Bronchial epithelial cell (primary cell): ENCODE measurements around the gene TMEM215. TPM values are rescaled to one million over a fixed set of nuclear protein-coding genes. Genes with fewer than 3 reads are reported as not detected.

Experiments used
- DNase-seq: peaks from one replicate; pipeline ENCODE4 v3.0.0-alpha.2; 2010; ENCODE audit warnings: low read depth
- FAIRE-seq: peaks from 2 replicates; lab custom pipeline; 2011; peaks lifted over from hg19 to GRCh38; lab: Jason Lieb, UNC
- H3K27me3 ChIP-seq: 2 replicates; pipeline ENCODE4 v1.5.1; 2011; ENCODE audit warnings: low read length; ENCODE audit not compliant: control insufficient read depth, insufficient read depth
- H3K36me3 ChIP-seq: 2 replicates; pipeline ENCODE4 v1.5.1; 2011; ENCODE audit warnings: low read length; ENCODE audit not compliant: control insufficient read depth, insufficient read depth
- H3K4me3 ChIP-seq: 2 replicates; pipeline ENCODE4 v1.5.1; 2011; ENCODE audit warnings: mild to moderate bottlenecking, low read depth, low read length, control low read depth
- total RNA-seq: library from RNA; depleted of rRNA; stranded (reverse); fragments of >200 nt; gene quantifications from 2 replicates; pipeline ENCODE4 v1.2.1, GENCODE V29; 2014
- TF ChIP-seq, protein P1 (sequence below): IDR thresholded peaks from 2 replicates; pipeline ENCODE4 v1.5.1; 2011; ENCODE audit warnings: mild to moderate bottlenecking, moderate library complexity, low read length, control low read depth, inconsistent platforms; ENCODE audit not compliant: insufficient read depth, severe bottlenecking

TMEM215 gene
- total RNA-seq, 1 donor from 2014 or later, result not detected

DNA sequence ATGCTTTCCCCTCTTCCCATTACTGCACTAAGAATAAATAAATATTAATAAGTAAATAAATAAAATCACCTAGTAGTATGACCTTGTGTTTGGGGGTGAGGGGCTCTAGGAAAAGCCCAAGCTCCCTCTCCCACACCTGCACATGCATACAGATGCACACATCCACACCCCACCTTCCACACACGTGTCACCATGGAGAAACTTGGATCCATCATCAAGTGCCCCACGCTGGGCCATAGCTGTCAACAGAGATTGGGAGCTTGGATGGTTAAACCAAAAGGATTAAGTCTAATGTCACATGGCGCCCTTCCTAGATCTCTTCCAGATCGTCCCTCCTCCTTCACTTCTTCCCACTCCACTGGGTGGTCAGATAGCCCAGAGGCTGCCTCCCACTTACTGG lies 37.0 kb downstream of the TMEM215 start:
- Histone ChIP-seq H3K27me3 (no peaks in the 10 kb centered on the region), H3K36me3 (no peaks in the 10 kb centered on the region), H3K4me3 (no peak overlapping the region)
- FAIRE-seq, result no peak
- TF ChIP-seq, protein P1, sequence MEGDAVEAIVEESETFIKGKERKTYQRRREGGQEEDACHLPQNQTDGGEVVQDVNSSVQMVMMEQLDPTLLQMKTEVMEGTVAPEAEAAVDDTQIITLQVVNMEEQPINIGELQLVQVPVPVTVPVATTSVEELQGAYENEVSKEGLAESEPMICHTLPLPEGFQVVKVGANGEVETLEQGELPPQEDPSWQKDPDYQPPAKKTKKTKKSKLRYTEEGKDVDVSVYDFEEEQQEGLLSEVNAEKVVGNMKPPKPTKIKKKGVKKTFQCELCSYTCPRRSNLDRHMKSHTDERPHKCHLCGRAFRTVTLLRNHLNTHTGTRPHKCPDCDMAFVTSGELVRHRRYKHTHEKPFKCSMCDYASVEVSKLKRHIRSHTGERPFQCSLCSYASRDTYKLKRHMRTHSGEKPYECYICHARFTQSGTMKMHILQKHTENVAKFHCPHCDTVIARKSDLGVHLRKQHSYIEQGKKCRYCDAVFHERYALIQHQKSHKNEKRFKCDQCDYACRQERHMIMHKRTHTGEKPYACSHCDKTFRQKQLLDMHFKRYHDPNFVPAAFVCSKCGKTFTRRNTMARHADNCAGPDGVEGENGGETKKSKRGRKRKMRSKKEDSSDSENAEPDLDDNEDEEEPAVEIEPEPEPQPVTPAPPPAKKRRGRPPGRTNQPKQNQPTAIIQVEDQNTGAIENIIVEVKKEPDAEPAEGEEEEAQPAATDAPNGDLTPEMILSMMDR, result no peak
- no peak for DNase-seq

DNA sequence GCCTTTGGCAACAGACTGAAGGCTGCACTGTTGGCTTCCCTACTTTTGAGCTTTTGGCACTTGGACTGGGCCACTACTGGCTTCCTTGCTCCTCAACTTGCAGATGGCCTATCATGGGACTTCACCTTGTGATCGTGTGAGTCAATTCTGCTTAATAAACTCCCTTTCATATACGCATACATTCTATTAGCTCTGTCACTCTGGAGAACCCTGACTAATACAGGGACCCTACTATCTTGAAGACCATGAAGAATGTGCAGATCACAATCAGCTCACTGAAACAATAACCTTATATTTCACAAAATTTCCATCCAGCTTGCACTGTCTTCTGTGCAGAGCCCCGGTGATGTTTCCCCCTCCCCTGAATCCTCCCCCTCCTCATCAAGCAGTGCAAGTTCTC lies 39.8 kb downstream of the TMEM215 start:
- TF ChIP-seq, protein P1, result no peak
- Histone ChIP-seq H3K36me3 (no peaks in the 10 kb centered on the region), H3K4me3 (no peak overlapping the region), H3K27me3 (no peaks in the 10 kb centered on the region)
- no peak for FAIRE-seq
- no peak for DNase-seq

DNA sequence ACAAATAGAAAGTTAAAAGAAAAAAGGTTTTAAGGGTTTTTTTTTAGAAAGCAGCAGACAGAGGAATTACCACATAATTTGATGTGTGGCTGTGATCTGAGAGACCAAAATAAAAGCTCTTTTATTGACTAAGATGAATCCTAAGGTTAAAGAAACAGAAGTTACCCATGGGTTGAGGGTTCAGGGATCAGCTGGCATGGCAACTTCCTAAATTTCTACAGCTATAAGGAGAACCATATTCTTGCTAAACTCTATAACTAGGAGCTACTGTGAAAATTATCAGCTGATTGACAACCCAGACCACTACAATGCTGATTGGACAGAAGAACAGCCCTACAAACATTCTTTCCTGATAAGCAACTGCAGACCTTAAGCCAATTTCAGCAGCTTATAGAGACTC lies 40.2 kb downstream of the TMEM215 start:
- TF ChIP-seq, protein P1, result no peak
- Histone ChIP-seq H3K36me3 (no peaks in the 10 kb centered on the region), H3K4me3 (no peak overlapping the region), H3K27me3 (no peaks in the 10 kb centered on the region)
- FAIRE-seq, result no peak
- no peak for DNase-seq

DNA sequence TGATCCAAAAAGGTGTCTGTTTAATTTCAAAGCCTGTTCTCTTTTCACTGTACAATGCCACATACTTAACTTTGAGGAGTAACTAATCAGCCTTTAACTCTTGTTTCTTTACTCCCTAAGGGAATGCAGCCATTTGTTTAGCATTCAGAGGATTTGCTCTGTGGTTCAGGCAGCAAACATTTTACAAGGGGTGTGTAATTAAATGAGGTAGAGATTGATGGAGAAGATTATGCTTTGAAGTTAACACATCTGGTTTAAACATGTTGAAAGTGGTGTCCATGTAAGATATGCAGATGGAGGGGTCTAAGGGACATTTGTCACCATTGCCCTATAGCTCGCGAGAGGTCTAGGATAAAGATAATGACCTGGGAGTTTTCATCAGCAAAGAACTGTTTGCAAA lies 41.9 kb downstream of the TMEM215 start:
- no peaks in the 10 kb centered on the region for H3K27me3 ChIP-seq
- no peak for FAIRE-seq

DNA sequence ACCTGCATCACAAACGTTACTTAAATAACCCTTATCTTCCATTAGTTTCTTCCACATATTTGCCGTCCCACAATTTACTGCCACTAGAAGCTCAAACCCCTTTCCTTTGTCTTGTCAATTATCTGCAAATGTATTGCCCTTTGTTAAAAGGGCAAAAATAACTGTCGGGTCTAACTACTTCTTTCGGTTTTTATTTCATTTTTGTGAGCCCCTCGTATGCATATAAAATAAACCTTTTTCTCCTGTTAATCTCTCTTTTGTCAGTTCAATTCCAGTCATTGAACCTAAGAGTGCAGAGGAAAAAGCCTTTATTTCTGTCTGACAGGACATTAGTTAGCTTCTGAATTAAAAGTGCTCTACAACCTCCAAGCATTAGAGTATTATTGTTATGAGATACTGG lies 45.5 kb downstream of the TMEM215 start:
- no peak for FAIRE-seq
- no peaks in the 10 kb centered on the region for H3K27me3 ChIP-seq
- DNase-seq, result no peak

More for the DNA sequence above, 41.9 kb downstream of the TMEM215 start:
- Histone ChIP-seq H3K4me3 (no peak overlapping the region), H3K36me3 (no peaks in the 10 kb centered on the region)
- no peak for DNase-seq
- TF ChIP-seq, protein P1, result no peak

DNA sequence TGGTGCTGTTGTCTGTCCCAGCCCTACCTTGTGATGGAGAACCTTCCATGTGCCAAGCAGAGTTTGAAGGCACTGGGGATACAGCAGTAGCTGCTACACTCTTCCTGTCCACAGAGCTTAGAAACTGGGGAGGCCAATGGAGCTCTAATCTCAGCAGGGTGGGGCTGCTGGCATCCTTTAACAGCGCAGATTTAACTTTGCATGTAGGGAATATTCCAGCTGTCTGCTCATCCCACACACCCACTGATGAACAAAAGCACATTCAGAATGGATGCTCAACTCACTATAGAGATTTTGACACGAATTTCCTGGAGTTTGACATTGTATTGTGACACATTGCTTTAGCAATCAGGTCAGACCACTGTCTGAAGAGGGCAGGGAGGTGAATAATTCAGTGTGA lies 49.0 kb downstream of the TMEM215 start:
- no peaks in the 10 kb centered on the region for H3K36me3 ChIP-seq
- TF ChIP-seq, protein P1, result no peak
- H3K4me3 ChIP-seq, result no peak overlapping the region
- FAIRE-seq (no peak), DNase-seq (no peak)
- no peaks in the 10 kb centered on the region for H3K27me3 ChIP-seq

More for the DNA sequence above, 45.5 kb downstream of the TMEM215 start:
- H3K36me3 ChIP-seq, result no peaks in the 10 kb centered on the region
- TF ChIP-seq, protein P1, result no peak
- no peak overlapping the region for H3K4me3 ChIP-seq
